AML-193 (cell line): ENCODE data around the gene CHRNG.
"Not testable (repeated sequence)": the region's sequence is repeated elsewhere in the genome, so short reads cannot be mapped to it uniquely, and the experiment has no call there.

ENCODE experiments used
- DNase-seq, 2 experiments: peaks; one replicate each; lab custom pipeline; 2025; lab: John Stamatoyannopoulos, UW

Gene CHRNG

DNA sequence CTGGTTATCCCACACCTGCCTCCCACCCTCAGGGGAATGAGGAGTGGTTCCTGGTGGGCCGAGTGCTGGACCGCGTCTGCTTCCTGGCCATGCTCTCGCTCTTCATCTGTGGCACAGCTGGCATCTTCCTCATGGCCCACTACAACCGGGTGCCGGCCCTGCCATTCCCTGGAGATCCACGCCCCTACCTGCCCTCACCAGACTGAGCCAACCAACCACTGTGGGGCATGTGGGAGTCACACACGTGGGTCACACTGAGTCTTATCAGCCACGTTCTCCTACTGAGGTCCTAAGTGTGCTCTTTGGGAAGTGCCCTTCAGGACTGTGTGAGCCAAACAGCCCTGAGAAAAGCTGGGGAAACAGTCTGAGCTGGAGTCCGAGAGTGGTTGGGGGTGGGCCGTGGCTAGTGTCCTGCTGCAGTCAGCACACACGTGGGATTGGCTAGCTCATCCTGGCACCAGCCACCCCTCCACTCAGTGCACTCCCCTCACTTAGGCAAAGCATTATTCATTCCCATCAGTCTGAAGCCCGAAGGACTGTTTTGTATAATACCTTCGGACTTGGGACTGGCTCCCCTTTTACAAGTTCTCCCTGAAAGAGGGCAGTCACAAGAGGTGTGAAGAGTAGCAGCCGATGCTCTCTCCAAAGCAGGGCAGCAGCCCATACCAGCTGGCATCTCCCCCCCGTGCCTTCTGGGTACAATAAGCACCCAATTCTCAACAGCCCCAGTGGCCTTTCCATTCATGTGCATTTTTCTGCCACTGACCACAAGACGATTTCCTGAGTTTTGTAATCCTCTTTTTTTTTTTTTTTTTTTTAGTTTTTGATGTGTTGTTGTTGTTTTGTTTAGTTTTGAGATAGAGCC is 6.3 kb downstream of the CHRNG start:
- peak; percentile 6 to 28 for DNase-seq

DNA sequence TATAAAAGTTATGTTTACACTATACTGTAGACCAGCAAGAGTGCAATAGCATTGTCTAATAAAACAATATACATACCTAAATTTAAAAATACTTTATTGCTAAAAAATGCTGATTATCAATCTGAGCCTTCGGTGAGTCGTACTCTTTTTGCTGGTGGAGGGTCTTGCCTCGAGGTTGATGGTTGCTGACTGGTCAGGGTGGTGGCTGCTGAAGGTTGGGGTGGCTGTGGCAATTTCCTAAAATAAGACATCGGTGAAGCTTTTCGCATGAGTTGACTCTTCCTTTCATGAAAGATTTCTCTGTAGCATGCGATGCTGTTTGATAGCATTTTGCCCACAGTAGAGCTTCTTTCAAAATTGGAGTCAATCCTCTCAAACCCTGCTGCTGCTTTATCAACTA is 8.5 kb downstream of the CHRNG start:
- no peak for DNase-seq

DNA sequence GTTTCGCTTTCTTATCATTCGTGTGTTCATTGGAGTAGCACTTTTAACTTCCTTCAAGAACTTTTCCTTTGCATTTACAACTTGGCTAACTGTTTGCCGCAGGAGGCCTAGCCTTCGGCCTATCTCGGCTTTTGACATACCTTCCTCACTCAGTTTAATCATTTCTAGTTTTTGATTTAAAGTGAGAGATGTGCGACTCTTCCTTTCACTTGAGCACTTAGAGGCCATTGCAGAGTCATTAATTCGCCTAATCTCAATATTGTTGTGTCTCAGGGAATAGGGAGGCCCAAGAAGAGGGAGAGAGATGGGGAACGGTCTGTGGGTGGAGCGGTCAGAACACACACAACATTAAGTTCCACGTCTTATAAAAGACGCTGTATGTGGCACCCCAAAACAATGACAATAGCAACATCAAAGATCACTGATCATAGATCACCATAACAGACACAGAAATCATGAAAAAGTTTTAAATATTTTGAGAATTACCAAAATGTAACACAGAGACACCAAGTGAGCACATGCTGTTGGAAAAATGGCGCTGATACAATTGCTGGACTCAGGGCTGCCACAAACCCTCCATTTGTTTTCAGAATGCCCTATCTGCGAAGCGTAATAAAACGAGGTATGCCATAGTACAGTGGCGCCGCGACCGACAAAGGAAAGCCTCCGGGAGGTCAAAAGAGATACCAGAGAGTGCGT is 10.3 kb downstream of the CHRNG start:
- no peak for DNase-seq

DNA sequence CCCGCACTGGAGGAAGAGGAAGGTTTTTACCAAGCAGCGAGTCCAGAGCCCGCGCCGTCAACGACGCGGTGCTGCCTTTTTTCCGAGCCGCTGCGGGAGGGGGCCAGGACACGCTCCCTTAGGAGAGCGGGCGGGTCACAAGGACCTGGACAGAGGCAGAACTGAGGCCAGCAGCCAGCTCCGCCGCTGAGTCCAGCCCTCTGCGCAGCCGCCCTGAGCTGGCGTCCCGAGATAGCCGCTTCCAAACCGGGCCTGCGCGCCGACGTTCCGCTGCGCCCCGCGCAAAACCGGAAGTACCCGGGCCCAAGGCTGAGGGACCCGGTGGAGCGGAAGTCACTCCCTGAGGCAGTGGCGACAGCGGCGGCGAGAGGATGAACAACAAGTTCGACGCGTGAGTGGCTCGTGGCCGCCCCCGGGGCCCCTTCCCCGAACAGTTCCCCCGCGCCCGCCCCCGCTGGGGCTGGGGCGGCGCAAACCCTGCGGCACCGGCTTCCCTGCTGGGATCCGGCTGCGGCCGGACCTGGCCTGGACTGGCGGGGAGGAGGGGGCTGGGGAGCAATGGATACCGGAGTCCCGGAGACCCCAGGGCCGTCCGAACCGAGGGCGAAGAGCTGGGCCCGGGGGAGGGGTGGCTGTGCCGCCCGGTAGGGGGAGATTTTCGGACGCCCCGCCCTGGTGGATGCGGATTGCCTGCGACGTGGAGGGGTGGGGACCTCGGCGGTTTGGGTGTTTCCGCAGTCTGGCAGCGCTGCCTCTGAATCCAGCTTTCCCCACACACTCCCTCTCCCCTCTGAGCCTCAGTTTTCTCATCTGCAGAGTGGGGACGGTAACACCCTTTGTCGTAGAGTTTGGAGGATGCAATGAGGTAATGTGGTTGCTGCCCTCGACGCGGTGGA is 11.1 kb downstream of the CHRNG start, which contains the start of the genes EIF4E2 and TIGD1:
TSS of gene EIF4E2 (plus strand) at position 336 of the 896 bp plus-strand sequence. CDS start at position 372, 36 bp downstream.
TSS of gene TIGD1 (minus strand) at position 204 of the 896 bp plus-strand sequence. CDS start 675 bp downstream, outside the sequence.
- peak; percentile 81 to 89 for DNase-seq

DNA sequence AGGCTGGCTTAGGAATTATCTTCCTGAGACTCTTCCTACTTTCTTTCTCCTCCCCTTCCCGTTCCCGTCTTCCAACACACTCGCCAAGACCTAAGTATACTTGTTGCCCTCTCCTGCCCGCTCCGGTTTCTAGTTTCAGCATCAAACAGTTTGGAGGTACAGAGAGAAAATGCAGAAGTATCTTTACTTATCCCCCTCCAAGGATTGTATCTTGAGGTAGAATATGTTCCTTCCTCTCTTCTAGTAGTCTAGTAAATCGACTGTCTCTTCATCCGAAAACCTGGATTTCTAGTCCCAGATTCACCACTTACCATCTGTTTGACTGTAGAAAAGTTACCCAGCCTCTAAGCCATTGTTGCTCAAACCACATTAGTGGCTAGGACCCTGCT is 11.8 kb downstream of the CHRNG start:
- peak; percentile 29 to 37 for DNase-seq

DNA sequence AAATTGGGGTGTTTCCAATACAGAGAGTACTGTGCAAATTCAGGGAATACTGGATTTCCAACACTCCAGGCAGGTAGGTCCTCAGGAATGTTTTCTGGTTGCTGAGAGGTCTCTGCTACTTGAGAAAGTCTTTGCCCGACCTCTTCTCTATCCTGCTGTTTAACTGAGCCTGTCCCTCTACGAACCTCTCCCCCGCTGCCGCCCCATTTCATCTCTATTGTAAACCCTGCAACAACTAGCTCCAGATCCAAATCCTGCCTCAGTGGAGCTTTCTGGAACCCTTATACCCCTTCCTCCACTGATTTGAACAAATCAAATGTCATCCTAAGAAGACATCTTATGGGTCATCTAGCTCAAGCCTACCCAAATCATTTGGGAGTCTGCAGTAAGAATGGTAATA is 12.3 kb downstream of the CHRNG start:
- no peak for DNase-seq

DNA sequence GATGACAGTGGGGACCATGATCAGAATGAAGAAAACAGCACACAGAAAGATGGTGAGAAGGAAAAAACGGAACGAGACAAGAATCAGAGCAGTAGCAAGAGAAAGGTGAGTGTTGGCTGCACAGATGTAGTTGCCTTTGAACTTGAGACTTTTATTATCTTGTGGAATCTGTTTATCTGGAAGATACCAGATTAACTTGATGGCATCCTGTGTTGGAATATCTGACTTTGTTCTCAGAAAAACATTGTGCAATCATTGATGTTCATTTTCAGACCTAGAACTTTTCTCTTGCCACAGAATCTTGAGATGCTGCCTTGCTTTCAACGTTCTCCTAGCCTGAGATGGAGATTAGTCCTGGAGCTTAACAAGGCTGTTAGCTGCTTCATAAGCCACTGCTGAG is 16.9 kb downstream of the CHRNG start:
- no peak for DNase-seq

DNA sequence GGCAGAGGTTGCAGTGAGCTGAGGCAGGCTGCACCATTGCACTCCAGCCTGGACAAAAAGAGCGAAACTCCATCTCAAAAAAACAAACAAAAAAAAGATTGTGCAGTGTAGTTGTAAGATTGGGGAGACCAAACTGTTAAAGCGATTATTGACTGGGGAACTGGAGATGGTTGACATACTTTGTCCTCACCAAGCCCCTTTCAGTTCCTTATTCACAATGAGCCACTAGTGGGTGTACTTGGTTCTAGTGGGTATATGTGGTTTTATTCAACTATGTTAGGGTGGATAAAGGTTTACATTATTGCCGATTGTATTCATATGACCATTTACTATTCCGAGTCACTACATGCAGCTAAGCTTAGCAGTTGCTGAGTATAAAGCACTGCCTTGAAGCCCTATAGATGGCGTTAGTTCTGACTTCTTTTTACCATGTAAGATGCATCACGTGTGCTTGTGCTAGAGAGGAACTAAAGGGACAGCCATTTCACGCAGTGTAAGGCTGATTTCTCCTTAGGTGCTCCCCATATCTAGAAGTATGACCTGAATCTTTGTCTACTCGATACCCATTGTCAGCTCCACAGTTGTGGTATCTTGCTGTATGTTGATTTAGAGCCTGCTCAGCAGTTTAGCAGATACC is 23.1 kb downstream of the CHRNG start:
- DNase-seq = no peak

DNA sequence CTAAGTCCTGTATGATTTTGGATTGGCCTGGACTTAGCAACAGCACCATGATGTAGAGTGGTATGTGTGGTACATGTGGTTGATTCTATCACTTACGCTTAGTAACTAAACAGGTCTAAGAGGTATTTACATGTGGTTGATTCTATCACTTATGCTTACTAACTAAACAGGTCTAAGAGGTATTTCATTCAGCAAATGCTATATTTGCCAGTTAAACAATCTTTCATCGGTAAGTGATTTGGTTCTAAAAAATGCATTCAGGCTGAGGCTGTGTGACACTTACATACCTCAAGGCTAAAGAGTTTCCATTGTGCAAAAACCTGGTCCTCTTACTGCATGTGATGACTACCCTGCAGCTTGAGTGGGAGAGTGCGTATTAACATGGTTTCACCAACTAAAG is 24.1 kb downstream of the CHRNG start:
- no peak for DNase-seq

DNA sequence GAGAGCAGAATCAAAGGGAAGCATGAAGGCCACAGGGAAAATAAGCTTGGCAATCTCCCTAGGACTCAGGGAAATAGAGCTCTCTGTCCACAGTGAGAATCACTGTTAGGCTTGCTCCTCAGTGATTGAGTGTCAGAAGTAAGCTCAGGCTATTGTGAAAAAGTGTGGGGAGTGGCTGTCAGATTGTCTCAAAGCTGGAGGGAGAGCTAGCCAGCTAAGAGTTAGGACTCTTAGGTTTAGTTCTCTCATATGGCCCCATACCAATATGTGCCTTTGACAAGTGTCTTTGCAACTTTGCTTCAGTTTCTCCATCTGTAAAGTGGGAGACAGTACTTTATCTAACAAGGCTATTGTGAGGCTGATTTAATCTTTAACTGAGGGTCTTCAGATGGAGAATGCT is 28.2 kb downstream of the CHRNG start:
- DNase-seq = no peak

DNA sequence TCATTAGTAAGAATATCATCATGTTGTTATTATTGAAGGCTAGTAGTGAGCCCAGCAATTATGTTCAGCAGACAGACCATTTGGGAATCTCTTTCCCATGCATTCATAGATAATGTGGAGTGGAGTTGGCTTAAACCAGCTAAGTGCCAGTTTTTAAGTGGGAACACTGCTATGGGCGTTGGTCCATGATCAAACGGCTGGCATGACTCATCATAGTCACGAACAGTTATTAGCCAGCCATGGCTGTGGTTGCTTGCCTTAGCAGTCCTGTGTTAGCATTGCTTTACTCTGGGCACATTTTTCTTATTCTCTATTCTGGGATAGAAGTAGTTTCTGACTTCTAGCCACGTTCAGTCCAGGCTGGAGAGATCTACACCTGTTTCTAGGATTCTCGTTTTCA is 28.7 kb downstream of the CHRNG start:
- no peak for DNase-seq

DNA sequence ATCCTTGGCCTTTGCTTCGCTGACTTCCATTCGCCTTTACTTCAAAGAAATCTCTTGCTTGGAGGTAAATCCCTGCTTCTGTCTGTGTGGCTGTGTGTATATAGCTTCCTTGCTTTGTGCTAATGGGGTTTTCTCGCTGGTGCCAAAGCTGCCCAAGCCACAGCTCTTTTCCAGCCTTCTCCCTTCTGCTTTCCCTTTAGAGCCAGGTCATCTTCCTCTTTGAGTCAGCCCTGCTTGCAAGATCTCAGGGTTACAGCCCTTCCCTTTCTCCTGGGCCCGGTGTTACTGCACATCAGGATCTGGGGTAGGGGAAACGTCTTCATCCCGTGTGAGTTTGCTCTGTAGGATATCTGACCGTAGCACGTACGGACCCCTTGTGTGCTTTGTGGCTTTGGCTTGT is 30.0 kb downstream of the CHRNG start:
- no peak for DNase-seq

DNA sequence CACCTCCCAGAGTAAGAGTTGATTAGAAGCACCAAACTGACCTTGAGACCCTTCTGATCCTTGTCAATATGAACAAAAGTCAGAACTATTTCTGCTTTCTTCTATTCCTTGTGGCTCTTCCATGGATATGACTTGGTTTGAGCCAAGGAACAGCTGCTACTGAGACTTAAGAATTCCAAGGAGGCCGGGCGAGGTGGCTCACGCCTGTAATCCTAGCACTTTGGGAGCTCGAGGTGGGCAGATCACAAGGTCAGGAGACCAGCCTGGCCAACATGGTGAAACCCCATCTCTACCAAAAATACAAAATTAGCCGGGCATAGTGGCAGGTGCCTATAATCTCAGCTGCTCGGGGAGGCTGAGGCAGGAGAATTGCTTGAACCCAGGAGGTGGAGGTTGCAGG is 31.0 kb downstream of the CHRNG start:
- DNase-seq = not testable (repeated sequence)

DNA sequence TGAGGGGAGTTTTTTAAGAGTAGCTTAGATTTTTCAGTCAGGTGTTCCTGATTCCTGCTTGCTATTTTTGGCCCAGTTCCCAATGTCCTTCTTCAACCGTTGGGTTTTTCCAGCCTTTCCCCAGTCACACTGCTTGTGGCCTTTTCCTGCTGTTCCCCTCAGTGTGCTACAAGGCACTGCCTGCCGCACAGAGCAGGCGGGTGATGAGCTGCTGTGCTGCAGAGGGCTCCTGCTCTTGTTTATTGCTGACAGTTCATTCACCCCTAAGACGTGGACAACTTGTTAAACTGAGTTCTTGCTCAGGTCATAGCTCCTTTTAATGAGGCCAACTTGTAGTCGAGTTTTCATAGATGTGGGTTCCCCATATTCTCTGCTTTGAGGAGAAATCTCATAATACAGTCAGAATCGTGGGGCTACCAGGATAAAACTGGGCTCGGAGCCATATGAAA is 31.6 kb downstream of the CHRNG start:
- DNase-seq = no peak

DNA sequence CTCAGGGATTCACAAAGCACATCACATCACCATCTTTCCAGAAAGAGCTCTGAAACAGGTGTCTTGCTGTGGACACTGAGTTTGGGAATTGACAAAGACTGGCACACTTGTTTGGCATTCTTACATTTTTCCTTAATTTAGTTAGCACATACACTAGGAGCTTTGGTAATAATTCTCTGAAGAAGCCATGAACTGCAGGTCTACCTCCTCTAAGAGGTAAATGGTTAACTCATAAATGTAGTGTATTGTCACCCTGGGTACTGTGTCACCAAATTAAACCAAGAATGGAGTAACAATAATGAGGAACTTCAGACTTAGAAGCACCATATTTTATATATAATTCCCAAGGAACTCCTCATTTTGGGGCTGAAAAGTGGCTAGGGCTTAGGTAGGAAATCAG is 33.5 kb downstream of the CHRNG start:
- DNase-seq = no peak

DNA sequence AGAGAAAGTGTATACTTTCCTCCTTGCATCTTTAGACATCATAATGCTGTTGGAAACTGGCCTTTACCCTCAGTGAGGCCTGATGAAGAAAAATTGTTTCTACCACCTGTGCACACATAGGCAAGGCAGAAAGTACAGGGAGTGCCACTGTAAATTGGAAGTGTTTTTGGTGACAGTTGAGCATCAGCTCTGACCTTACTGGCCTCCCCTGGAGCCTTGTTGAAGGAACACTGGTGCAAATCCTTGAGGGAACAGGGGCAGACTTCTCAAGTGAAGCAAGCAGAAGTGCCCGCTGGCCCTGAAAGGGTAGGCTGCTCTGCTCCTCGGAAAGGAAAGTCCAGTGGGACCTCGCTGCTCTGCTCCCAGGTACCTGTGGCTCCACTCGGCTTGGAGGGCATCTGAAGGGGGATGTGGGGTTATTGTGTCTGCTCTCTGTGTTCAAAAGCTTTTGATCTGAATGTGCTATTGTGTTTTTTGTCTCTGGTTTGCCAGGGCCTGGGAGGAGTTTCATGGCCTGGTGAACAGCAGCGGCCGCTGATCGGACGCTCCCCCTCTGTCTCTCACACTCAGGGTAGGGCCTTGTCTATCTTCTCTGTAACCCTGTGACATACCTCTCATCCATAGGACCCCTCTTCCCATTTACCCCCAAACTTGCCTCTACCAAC is 34.4 kb downstream of the CHRNG start:
- no peak for DNase-seq

DNA sequence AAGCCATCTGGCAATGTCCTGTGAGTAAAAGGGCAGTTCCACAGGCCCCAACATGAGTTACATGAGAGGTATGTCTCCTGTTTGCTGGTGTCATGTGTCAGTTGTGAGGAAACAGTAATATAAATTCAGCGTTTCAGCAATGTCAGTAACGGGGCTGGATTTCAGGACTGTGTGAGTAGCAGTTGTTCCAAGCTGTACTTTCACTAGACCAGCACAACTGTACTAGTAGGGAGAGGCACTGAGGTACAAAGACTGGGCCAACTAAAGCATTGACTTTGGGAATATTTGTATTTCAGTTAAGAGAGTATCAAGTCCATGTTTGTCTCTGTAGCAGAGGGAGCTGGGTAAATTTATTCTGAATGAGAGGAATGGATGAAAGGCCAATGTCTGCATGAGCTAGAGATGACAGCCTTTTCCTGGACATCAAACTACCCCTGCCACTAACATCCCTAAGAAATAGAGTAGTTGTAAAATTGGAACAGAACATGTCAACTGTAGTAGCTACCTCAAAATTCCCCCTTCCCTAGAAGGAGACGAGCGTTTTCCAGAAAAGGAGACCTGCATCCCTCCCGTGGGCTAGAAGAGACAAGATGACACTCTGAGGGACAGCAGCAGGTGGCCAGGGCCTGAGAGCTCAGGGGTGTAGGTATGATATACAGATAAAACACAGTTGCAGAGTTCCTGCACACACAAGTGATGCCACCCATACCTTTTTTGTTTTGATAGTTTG is 35.3 kb downstream of the CHRNG start:
- DNase-seq = no peak

DNA sequence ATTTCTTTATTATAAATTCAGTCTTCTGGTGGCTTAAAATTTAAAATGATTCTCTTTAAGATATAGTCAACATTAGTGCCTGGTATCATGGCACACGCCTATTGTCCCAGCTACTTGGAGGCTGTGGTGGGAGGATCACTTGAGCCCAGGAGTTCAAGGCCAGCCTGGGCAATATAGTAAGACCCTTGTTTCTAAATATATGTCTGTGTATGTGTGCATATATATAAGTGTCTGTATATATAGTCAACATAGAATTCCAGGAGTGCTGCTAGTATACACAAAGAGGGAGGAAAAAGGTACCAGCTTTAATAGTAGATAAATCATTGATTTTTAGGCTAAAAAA is 35.9 kb downstream of the CHRNG start:
- DNase-seq = no peak

DNA sequence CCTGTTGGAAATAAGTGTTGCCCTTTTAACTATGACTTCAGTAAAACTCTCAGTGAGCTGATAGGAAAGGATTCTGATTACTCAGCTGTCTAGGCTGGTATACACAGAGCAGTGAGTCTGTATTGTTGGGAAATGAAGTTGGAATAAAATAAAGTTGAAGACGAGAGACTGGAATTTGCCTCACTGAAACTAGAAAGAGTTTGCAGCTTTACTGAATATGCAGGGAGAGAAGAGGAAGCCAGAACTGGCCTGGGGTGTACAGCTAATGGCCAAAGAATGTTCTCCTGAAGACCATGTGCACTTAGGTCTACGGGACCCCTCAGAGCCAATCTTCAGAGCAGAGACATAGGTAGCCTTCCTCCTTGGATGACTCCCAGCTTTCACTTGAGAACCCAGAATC is 37.5 kb downstream of the CHRNG start:
- no peak for DNase-seq

DNA sequence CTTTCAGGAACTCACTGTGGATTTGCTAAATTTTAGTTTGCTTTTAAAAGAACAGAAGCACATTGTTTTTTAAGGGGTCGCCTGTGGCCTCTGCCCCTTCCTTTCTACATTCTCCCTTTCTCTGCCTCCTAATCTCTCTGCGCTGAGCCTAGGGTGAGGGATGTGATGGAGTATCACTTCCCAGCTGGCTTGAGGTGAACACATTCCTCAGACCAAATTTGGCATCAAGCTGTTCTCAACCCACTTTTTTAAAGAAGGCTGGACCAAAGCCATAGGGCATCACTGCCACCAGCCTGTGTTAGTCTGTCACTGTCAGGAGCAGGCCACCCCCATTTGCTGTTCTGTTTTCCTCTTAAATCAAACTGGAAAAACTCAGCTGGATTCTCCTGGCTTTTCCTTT is 38.3 kb downstream of the CHRNG start:
- no peak for DNase-seq

DNA sequence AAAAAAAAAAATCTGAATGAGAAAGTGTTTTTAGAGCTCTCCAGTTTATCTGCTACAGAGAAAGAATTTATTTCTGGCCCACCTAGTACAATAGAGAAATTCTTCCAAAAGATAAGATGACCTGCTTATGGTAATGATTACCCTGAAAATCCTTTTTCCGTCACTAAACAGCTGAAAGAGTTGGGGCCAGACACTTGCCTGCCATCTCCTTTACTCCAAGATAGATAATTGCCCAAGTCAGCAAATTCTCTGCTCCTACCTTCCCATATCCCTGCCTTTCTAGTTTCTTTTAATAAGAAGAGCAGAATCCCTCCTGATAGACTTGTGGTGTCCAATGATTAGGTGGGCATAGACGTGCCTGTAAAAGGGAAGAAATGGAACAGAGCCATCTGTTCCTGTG is 39.1 kb downstream of the CHRNG start:
- no peak for DNase-seq
